AG10803 (cell line): Measurements from ENCODE around the gene CFAP46.
"Not testable (repeated sequence)": the region's sequence is repeated elsewhere in the genome, so short reads cannot be mapped to it uniquely, and the experiment has no call there.

Experiments
- DNase-seq: peaks from one replicate; pipeline ENCODE4 v3.0.0; 2010; ENCODE audit warnings: low read depth
- H3K4me3 ChIP-seq: 2 replicates; pipeline ENCODE4 v1.5.1; 2011; ENCODE audit warnings: mild to moderate bottlenecking, low read length, control low read depth
- TF ChIP-seq, protein P1 (sequence below): conservative IDR thresholded peaks from 2 replicates; pipeline ENCODE4 v1.5.1; 2011; ENCODE audit warnings: mild to moderate bottlenecking, low read length, control low read depth, inconsistent platforms

CFAP46 gene

DNA sequence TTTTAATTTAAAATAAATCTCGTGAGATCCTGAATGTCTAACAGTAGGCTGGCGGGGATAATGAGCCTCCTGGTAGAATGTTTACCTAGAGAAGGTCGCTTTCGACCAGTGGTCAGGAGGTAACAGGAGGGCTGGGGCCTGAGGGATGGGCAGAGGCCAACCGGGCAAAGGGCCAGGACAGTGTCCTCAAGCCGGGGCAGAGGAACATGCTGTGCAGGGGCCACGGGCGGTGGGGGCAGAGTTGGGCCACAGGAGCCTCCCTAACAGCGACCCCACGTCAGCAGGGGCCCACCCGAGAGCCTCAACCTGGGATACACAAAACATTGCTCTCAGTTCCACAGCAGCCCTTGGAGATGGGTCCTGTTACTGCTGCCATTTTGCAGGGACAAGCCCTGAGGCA is 14.5 kb downstream of the CFAP46 start:
- no peak overlapping the region for H3K4me3 ChIP-seq
- DNase-seq, result no peak
- TF ChIP-seq, protein P1, sequence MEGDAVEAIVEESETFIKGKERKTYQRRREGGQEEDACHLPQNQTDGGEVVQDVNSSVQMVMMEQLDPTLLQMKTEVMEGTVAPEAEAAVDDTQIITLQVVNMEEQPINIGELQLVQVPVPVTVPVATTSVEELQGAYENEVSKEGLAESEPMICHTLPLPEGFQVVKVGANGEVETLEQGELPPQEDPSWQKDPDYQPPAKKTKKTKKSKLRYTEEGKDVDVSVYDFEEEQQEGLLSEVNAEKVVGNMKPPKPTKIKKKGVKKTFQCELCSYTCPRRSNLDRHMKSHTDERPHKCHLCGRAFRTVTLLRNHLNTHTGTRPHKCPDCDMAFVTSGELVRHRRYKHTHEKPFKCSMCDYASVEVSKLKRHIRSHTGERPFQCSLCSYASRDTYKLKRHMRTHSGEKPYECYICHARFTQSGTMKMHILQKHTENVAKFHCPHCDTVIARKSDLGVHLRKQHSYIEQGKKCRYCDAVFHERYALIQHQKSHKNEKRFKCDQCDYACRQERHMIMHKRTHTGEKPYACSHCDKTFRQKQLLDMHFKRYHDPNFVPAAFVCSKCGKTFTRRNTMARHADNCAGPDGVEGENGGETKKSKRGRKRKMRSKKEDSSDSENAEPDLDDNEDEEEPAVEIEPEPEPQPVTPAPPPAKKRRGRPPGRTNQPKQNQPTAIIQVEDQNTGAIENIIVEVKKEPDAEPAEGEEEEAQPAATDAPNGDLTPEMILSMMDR, result no peak

DNA sequence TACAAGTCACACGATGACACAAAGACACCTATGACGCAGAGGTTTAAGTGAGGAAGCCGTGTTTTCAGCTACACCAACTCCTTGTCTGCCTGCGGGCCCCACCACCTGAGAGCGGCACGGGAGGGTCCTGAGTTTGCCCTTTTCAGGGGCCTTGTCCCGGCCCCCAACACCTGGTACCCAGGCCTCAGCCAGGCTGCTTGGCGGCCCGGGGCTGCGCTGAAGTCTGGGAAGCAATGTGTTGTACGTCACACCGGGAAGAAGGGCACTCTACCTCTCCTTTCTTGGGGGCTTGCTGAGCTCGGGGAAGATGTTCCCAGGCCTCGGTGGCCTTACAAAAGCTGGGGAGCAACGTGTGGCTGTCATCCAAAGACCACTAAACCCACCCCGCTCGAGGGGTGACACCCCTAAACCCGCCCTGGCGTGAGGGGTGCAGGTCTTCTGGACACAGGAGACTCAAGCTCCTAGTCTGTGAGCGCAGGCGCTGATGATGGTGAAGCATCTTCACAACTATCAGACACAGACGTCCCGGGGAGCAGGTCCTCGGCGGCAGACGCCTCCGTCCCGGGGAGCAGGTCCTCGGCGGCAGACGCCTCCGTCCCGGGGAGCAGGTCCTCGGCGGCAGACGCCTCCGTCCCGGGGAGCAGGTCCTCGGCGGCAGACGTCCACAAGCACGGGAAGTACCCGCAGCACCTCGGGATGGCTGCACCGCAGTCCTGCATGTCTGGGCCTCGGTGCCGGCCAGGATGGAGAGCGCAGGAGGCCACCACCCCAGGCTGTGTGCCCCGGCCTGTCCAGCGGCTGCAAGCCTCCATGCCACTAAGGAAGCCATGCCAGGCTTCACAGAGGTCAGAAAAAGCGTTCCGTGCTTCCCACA is 15.4 kb downstream of the CFAP46 start:
- TF ChIP-seq, protein P1, result no peak
- H3K4me3 ChIP-seq, result no peak overlapping the region
- DNase-seq, result no peak

DNA sequence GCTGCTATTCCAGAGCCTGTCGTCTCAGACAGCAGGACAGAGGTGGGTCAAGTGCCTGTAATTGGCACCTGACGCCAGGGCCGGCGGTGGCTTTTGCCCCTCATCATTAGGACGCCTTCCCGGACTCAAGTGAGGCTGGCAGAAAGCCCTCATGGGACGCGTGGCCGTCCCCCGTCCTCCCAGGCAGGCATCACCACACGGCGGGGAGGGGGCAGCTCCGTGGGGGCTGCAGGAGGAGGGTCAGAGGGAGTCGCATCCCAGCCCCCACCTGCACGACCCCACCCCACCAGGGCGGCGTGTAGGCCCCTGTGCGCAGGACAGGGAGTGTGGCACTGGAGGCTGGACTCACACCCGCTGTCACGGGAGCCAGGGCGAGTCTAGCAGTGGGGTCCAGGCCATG is 16.3 kb downstream of the CFAP46 start:
- TF ChIP-seq, protein P1, result no peak
- no peak overlapping the region for H3K4me3 ChIP-seq
- DNase-seq, result no peak

DNA sequence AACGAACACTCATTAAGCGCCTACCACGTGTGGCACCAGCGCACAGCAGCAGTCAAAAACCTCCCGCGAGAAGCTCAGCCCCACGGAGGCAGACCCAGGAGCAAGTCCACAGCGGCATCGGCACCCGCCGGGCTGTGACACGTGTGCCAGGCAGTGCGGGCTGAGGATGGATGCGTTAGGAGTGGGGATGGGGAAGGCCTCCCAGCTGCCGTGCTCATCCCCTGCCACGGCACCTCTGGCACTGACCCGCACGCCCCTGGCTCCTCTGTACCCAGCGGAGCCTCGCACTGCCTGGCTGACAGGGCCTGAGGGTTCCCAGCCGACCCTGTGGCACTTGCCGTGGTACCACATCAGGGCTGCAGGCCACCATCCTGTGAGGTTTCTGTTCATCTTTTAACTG is 16.8 kb downstream of the CFAP46 start:
- TF ChIP-seq, protein P1, result no peak
- H3K4me3 ChIP-seq, result no peak overlapping the region
- DNase-seq, result no peak

DNA sequence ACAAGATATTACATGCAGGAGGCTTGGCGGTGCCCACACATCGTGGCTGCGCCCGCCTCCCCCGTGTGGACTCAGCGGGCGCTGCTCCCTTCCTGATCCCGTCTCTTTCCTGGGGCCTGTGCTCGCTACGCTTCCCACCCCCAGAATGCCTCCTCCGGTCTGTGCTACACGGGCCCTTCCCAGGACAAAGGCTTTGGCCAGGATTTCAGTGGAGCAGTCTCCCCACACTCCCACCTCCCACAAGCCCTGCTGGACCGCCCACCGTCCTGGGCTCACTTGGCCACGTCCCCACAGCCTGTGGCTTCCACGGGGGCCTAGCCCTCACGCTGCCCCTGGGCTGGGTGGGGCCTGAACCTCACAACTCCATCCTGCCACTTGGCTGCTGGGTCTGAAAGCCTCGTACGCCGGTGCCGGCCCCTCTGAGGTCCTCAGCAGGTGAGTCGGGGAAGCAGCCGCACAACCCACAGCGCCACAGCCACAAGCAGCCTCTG is 17.3 kb downstream of the CFAP46 start:
- TF ChIP-seq, protein P1, result no peak
- H3K4me3 ChIP-seq, result no peak overlapping the region
- DNase-seq, result no peak

DNA sequence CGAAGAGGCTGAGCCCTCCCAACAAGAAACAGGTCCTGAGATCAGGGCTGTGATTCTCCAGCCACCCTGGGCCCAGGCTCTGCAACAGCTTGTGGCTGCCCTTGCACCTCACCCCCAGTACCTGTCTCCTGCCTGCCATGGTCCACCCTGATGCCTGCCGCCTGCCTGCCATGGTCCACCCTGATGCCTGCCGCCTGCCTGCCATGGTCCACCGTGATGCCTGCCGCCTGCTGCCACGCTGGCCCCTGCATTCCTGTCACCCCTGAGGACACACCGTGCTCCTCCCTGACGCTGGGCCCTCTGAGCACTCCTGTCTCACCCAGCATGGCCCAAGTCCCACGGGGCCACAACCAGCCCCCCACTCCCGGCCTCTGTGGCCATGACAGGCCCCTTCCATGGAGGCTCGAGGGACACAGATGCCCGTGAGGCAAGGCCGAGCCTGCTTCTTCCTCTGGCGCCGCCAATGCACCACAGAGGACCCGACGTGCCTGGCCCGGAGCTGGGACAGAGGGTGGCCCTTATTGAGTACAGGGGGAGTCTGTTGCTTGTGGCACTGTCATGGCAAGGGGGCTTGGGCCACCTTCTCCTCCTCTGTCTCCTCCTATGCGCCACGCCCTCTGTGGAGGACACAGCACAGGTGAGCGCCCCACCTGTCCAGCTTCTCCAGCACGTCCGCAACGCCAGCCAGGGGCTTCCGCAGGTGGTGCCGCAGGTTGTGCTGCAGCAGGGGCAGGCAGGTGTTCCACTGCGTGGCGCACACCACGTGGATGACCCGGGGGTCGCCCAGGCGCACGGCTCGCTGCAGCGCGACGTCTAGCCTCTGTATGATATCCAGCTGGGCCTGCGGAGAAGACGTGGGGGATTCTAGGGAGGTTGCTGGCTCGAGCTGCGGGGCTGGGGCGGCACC is 18.1 kb downstream of the CFAP46 start:
- no peak for DNase-seq
- no peak overlapping the region for H3K4me3 ChIP-seq
- TF ChIP-seq, protein P1, result no peak

DNA sequence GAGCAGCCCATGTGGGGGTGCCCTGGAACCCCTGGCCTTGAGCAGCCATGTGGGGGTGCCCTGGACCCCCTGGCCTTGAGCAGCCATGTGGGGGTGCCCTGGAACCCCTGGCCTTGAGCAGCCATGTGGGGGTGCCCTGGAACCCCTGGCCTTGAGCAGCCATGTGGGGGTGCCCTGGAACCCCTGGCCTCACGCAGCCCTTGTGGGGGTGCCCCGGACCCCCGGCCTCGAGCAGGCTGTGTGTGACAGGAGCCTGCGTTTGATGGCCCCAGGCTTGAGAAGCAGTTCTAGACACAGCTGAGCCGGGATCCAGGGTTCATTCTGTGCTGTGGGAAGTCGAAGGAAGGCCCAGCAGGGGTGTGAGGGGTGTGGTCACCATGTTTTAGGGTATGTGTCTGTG is 19.0 kb downstream of the CFAP46 start:
- not testable (repeated sequence) for H3K4me3 ChIP-seq, DNase-seq
